Measurements from ENCODE around the gene GNB5. TPM values are rescaled to one million over a fixed set of nuclear protein-coding genes. Genes with fewer than 3 reads are reported as not detected.

The GNB5 gene
- total RNA-seq, 2 experiments from 2014 or later, result 36.1 to 40.5 TPM

GRCh38 chr15:52199271-52199670, 8.1 kb upstream of the GNB5 start:
- no peak overlapping the region for H3K27ac Mint-ChIP-seq
- POLR2A ChIA-PET, result interaction anchor here (0.6 to 0.9 kb wide), 2 partner anchors 19 to 179 kb away, joined by 3 read pairs; no protein-coding TSS in a partner anchor
- H3K36me3 Mint-ChIP-seq, result no peaks in the 10 kb centered on the region
- peaks cover 7% of the 10 kb centered on the region for H3K27me3 Mint-ChIP-seq
- ATAC-seq (ENCODE audit: low read depth) (no peak), DNase-seq (no peak)
- H3K4me3 Mint-ChIP-seq, result no peak overlapping the region
- H3K4me1 Mint-ChIP-seq, result no peaks in the 10 kb centered on the region
- no peaks in the 10 kb centered on the region for H3K9me3 Mint-ChIP-seq

GRCh38 chr15:52196891-52197290, 5.7 kb upstream of the GNB5 start:
- DNase-seq (no peak), ATAC-seq (ENCODE audit: low read depth) (no peak)
- Mint-ChIP-seq H3K36me3 (no peaks in the 10 kb centered on the region), H3K9me3 (no peaks in the 10 kb centered on the region), H3K27me3 (peaks cover 7% of the 10 kb centered on the region), H3K27ac (no peak overlapping the region), H3K4me1 (no peaks in the 10 kb centered on the region), H3K4me3 (no peak overlapping the region)
- POLR2A ChIA-PET, result no interaction called here

- POLR2A ChIA-PET, result no interaction called here
- Mint-ChIP-seq H3K4me3 (no peak overlapping the region), H3K4me1 (no peaks in the 10 kb centered on the region), H3K27me3 (peaks cover 3% of the 10 kb centered on the region), H3K27ac (no peak overlapping the region), H3K36me3 (no peaks in the 10 kb centered on the region), H3K9me3 (no peaks in the 10 kb centered on the region)
- ATAC-seq (ENCODE audit: low read depth) (no peak), DNase-seq (no peak)
These were observed 2.6 kb upstream of the GNB5 start for GRCh38 chr15:52193791-52194190.

GRCh38 chr15:52193321-52193720, 2.1 kb upstream of the GNB5 start:
- POLR2A ChIA-PET, result no interaction called here

GRCh38 chr15:52186651-52187486, 4.3 kb downstream of the GNB5 start:
- H3K4me1 Mint-ChIP-seq, result peaks cover 4% of the 10 kb centered on the region
- POLR2A ChIA-PET, result no interaction called here
- no peak for ATAC-seq (ENCODE audit: low read depth)
- no peak overlapping the region for H3K27ac Mint-ChIP-seq
- no peak for DNase-seq
- H3K9me3 Mint-ChIP-seq, result no peaks in the 10 kb centered on the region
- no peaks in the 10 kb centered on the region for H3K27me3 Mint-ChIP-seq
- H3K4me3 Mint-ChIP-seq, result no peak overlapping the region
- H3K36me3 Mint-ChIP-seq, result no peaks in the 10 kb centered on the region

More at GRCh38 chr15:52193321-52193720, 2.1 kb upstream of the GNB5 start:
- no peaks in the 10 kb centered on the region for H3K9me3 Mint-ChIP-seq
- H3K27me3 Mint-ChIP-seq, result peaks cover 3% of the 10 kb centered on the region
- DNase-seq (no peak), ATAC-seq (ENCODE audit: low read depth) (no peak)
- no peaks in the 10 kb centered on the region for H3K4me1 Mint-ChIP-seq
- no peak overlapping the region for H3K27ac Mint-ChIP-seq
- no peak overlapping the region for H3K4me3 Mint-ChIP-seq
- no peaks in the 10 kb centered on the region for H3K36me3 Mint-ChIP-seq

- no peak for ATAC-seq (ENCODE audit: low read depth)
- no peak overlapping the region for H3K4me3 Mint-ChIP-seq
- no peaks in the 10 kb centered on the region for H3K36me3 Mint-ChIP-seq
- POLR2A ChIA-PET, result no interaction called here
- no peak for DNase-seq
- no peak overlapping the region for H3K27ac Mint-ChIP-seq
- H3K27me3 Mint-ChIP-seq, result peaks cover 6% of the 10 kb centered on the region
- no peaks in the 10 kb centered on the region for H3K9me3 Mint-ChIP-seq
- H3K4me1 Mint-ChIP-seq, result peaks cover 14% of the 10 kb centered on the region
These were observed 6.0 kb downstream of the GNB5 start for GRCh38 chr15:52185151-52185561.

GRCh38 chr15:52184721-52185120, 6.5 kb downstream of the GNB5 start:
- DNase-seq (no peak), ATAC-seq (ENCODE audit: low read depth) (no peak)
- Mint-ChIP-seq H3K4me1 (peaks cover 14% of the 10 kb centered on the region), H3K27me3 (peaks cover 6% of the 10 kb centered on the region), H3K9me3 (no peaks in the 10 kb centered on the region), H3K27ac (no peak overlapping the region), H3K4me3 (no peak overlapping the region), H3K36me3 (no peaks in the 10 kb centered on the region)
- POLR2A ChIA-PET, result no interaction called here

GRCh38 chr15:52183562-52184173, 7.5 kb downstream of the GNB5 start:
- Mint-ChIP-seq H3K4me1 (peaks cover 15% of the 10 kb centered on the region), H3K36me3 (no peaks in the 10 kb centered on the region), H3K4me3 (no peak overlapping the region), H3K9me3 (no peaks in the 10 kb centered on the region), H3K27ac (no peak overlapping the region), H3K27me3 (peaks cover 6% of the 10 kb centered on the region)
- DNase-seq (no peak), ATAC-seq (ENCODE audit: low read depth) (no peak)
- POLR2A ChIA-PET, result interaction anchor here (0.6 kb wide), 2 partner anchors 42 to 136 kb away, joined by 3 read pairs; no protein-coding TSS in a partner anchor

- no peak for DNase-seq
- Mint-ChIP-seq H3K36me3 (peaks cover 2% of the 10 kb centered on the region), H3K9me3 (no peaks in the 10 kb centered on the region), H3K4me1 (peaks cover 21% of the 10 kb centered on the region), H3K4me3 (no peak overlapping the region), H3K27me3 (peaks cover 6% of the 10 kb centered on the region), H3K27ac (no peak overlapping the region)
- POLR2A ChIA-PET, result no interaction called here
- no peak for ATAC-seq (ENCODE audit: low read depth)
These were observed 9.0 kb downstream of the GNB5 start for GRCh38 chr15:52181938-52182780.

GRCh38 chr15:52180851-52181450, 10.2 kb downstream of the GNB5 start:
- Mint-ChIP-seq H3K4me3 (peak overlapping the region; percentile 85), H3K27me3 (peaks cover 6% of the 10 kb centered on the region), H3K36me3 (peaks cover 3% of the 10 kb centered on the region), H3K27ac (peak overlapping the region; percentile 92), H3K9me3 (no peaks in the 10 kb centered on the region), H3K4me1 (peaks cover 28% of the 10 kb centered on the region)
- DNase-seq, result no peak
- ATAC-seq (ENCODE audit: low read depth), result no peak
- POLR2A ChIA-PET, result interaction anchor here (0.9 to 2.9 kb wide), 9 partner anchors 10 to 498 kb away, joined by 3 to 23 read pairs (median 7); partner anchors contain the start of genes ATOSA and LEO1

- peaks cover 28% of the 10 kb centered on the region for H3K4me1 Mint-ChIP-seq
- POLR2A ChIA-PET, result interaction anchor here (0.8 to 2.9 kb wide), 13 partner anchors 9 to 499 kb away, joined by 3 to 23 read pairs (median 4); partner anchors contain the start of genes ATOSA, LEO1 and TMOD3
These were observed 10.9 kb downstream of the GNB5 start for GRCh38 chr15:52180196-52180835.

More at GRCh38 chr15:52180196-52180835, 10.9 kb downstream of the GNB5 start:
- ATAC-seq (ENCODE audit: low read depth) (peak; percentile 32), DNase-seq (no peak)
- Mint-ChIP-seq H3K27me3 (peaks cover 6% of the 10 kb centered on the region), H3K27ac (peak overlapping the region; percentile 92), H3K36me3 (peaks cover 3% of the 10 kb centered on the region), H3K9me3 (no peaks in the 10 kb centered on the region), H3K4me3 (peak overlapping the region; percentile 85)
